ENCODE measurements around the gene TOMM7. TPM values are rescaled to one million over a fixed set of nuclear protein-coding genes. Genes with fewer than 3 reads are reported as not detected.

TOMM7 gene
- total and polyA plus RNA-seq, 8 donors, result 29.8 to 539 (median 221) TPM

DNA sequence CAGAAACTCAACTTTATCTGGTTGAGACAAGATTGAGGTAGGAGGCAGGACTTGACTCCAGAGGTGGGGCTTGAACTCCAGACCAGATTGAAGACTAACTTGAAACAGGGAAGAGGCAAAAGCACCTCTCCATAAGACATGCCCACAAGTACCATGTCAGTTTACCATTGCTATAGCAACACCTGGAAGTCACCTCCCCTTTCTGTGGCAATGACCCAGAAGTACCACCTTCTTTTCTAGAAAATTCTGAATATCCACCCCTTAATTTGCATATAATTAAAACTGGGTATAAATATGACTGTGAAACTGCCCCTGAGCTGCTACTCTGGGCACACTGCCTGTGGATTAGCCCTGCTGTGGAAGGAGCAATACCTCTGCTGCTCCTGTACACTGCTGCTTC lies 4.9 kb upstream of the TOMM7 start:
- Histone ChIP-seq H3K36me3 (no peaks in the 10 kb centered on the region), H3K27me3 (peaks cover 0 to 17% (median 0%) of the 10 kb centered on the region in 3 donors), H3K27ac (no peak overlapping the region), H3K4me1 (peaks cover 0 to 9% (median 6%) of the 10 kb centered on the region in 4 donors), H3K4me3 (no peak overlapping the region), H3K9me3 (no peaks in the 10 kb centered on the region)
- no peak for TF ChIP-seq EP300 (IDR thresholded peaks at IDR 0.05)
- intact Hi-C loops (cut with DNase I; ENCODE audit: low total_unique reads), result loop anchor here (10.0 kb wide), 1 partner anchor 227 kb away; no protein-coding TSS in a partner anchor
- DNase-seq, result no peak

DNA sequence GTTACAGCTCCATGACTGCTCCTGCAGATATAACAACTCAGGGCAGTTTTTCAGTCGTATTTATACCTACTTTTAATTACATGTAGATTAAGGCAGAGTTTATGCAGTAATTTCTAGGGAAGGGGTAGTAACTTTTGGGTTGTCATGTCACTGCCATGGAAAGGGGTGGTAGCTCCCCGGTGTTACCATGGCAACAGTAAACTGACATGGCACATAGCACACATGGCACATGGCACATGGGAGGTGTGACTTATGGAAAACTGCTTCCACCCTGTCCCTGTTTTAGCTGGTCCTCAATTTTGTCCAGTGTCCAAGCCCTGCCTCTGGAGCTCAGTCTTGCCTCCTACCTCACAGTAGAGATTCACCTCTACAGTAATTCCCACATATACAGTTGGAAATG lies 3.9 kb upstream of the TOMM7 start:
- intact Hi-C loops (cut with DNase I; ENCODE audit: low total_unique reads), result loop anchor here (10.0 kb wide), 1 partner anchor 228 kb away; no protein-coding TSS in a partner anchor
- no peak for DNase-seq
- H3K36me3 ChIP-seq, result no peaks in the 10 kb centered on the region
- TF ChIP-seq POLR2AphosphoS5 (IDR thresholded peaks at IDR 0.05), result no peak
- no peak for TF ChIP-seq POLR2A (IDR thresholded peaks at IDR 0.05)
- no peak for TF ChIP-seq EP300 (IDR thresholded peaks at IDR 0.05)
- TF ChIP-seq, protein P1, sequence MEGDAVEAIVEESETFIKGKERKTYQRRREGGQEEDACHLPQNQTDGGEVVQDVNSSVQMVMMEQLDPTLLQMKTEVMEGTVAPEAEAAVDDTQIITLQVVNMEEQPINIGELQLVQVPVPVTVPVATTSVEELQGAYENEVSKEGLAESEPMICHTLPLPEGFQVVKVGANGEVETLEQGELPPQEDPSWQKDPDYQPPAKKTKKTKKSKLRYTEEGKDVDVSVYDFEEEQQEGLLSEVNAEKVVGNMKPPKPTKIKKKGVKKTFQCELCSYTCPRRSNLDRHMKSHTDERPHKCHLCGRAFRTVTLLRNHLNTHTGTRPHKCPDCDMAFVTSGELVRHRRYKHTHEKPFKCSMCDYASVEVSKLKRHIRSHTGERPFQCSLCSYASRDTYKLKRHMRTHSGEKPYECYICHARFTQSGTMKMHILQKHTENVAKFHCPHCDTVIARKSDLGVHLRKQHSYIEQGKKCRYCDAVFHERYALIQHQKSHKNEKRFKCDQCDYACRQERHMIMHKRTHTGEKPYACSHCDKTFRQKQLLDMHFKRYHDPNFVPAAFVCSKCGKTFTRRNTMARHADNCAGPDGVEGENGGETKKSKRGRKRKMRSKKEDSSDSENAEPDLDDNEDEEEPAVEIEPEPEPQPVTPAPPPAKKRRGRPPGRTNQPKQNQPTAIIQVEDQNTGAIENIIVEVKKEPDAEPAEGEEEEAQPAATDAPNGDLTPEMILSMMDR (IDR thresholded peaks at IDR 0.05), result no peak
- no peak overlapping the region for H3K4me3 ChIP-seq
- H3K27ac ChIP-seq, result no peak overlapping the region
- H3K4me1 ChIP-seq, result peaks cover 3 to 15% (median 11%) of the 10 kb centered on the region in 4 donors
- H3K27me3 ChIP-seq, result peaks cover 0 to 17% (median 0%) of the 10 kb centered on the region in 3 donors
- WGBS, 5 donors, result 65 to 79% (median 70%) methylated on average over 2 of the region's 2 CpGs
- no peaks in the 10 kb centered on the region for H3K9me3 ChIP-seq

DNA sequence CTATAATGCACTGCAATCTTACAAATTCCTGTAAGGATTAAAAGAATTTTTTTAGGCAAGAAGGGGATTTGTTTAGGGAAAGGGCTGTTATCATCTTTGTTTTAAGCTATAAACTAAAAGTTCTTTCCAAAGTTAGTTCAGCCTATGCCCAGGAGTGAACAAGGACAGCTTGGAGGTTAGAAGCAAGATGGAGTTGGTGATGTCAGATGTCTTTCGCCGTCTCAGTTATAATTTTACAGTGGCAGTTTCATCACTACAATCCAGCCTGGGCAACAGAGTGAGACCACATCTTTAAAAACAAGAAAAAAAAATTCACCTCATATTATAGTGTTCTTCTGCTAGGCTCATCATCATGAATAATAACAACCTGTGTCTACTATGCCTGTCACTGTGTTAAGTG lies 2.1 kb upstream of the TOMM7 start:
- TF ChIP-seq, protein P1 (IDR thresholded peaks at IDR 0.05), result no peak
- TF ChIP-seq POLR2A (IDR thresholded peaks at IDR 0.05) (no peak), POLR2AphosphoS5 (IDR thresholded peaks at IDR 0.05) (no peak), EP300 (IDR thresholded peaks at IDR 0.05) (no peak)
- H3K9me3 ChIP-seq, result no peaks in the 10 kb centered on the region
- no peak for DNase-seq
- H3K4me3 ChIP-seq, result no peak overlapping the region
- intact Hi-C loops (cut with DNase I; ENCODE audit: low total_unique reads), result loop anchor here (10.0 kb wide), 1 partner anchor 230 kb away; no protein-coding TSS in a partner anchor
- H3K4me1 ChIP-seq, result peaks cover 14 to 34% (median 27%) of the 10 kb centered on the region in 4 donors
- H3K27ac ChIP-seq, result no peak overlapping the region
- H3K27me3 ChIP-seq, result peaks cover 0 to 17% (median 0%) of the 10 kb centered on the region in 3 donors
- H3K36me3 ChIP-seq, result no peaks in the 10 kb centered on the region
- 88 to 97% (median 93%) methylated on average over 2 of the region's 2 CpGs for whole genome bisulfite sequencing, 5 donors

DNA sequence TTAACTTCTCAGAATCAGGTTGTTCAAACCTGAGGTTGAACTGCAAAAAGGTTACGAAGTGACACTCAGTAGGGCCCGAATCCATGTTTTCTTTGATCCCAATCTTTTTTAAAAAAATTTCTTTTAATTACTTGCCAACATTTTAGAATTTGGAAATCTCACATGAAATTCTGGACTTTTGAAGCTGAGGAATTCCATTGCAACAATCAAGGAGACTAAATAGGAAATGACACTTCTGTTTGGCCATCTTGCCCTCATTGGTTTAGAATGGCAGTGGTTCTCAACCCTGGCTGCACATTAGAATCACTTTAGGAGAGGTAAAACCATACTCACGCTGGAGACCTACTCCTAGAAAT lies 471 bp upstream of the TOMM7 start:
- intact Hi-C loops (cut with DNase I; ENCODE audit: low total_unique reads), result loop anchor here (10.0 kb wide), 1 partner anchor 232 kb away; no protein-coding TSS in a partner anchor
- no peak for TF ChIP-seq POLR2AphosphoS5 (IDR thresholded peaks at IDR 0.05)
- TF ChIP-seq EP300 (IDR thresholded peaks at IDR 0.05), result no peak
- TF ChIP-seq, protein P1 (IDR thresholded peaks at IDR 0.05), result no peak
- TF ChIP-seq POLR2A (IDR thresholded peaks at IDR 0.05), result no peak
- Histone ChIP-seq H3K27ac (peak overlapping the region in 4 of 5 donors; percentile 78 to 89 (median 84)), H3K9me3 (no peaks in the 10 kb centered on the region), H3K4me3 (peak overlapping the region; percentile 62 to 89 (median 73)), H3K36me3 (peaks cover 0 to 3% (median 0%) of the 10 kb centered on the region in 4 donors), H3K27me3 (peaks cover 0 to 16% (median 0%) of the 10 kb centered on the region in 3 donors), H3K4me1 (peaks cover 14 to 44% (median 35%) of the 10 kb centered on the region in 4 donors)
- WGBS, 5 donors, result 29 to 48% (median 45%) methylated on average over 3 of the region's 3 CpGs
- no peak for DNase-seq

Data from stomach (tissue), 9 donors.